H1 (cell line): ENCODE measurements around the gene POTEG. TPM values are rescaled to one million over a fixed set of nuclear protein-coding genes. Genes with fewer than 3 reads are reported as not detected.
"Not testable (repeated sequence)": the region's sequence is repeated elsewhere in the genome, so short reads cannot be mapped to it uniquely, and the experiment has no call there.

ENCODE experiments used
- CTCF ChIA-PET: fragments of 300-600 bp; sonication (Branson Sonifier 250); formaldehyde crosslinking; loops from one replicate; lab custom pipeline; 2021; ENCODE audit not compliant: partially characterized antibody; lab: Charles Lee
- POLR2A ChIA-PET: fragments of 300-600 bp; sonication (Branson Sonifier 250); formaldehyde crosslinking; loops from one replicate; lab custom pipeline; 2021; ENCODE audit warnings: inconsistent platforms; ENCODE audit not compliant: partially characterized antibody; lab: Charles Lee
- DNase-seq, 2 experiments: peaks; one replicate each; pipeline versions ENCODE4 v3.0.0 to v3.0.0-alpha.2; 2010 to 2022; ENCODE audit warnings: low spot score in 2 of 2, low read depth in 1 of 2, mixed read lengths in 1 of 2
- FAIRE-seq: peaks from 2 replicates; lab custom pipeline; 2011; peaks lifted over from hg19 to GRCh38; lab: Jason Lieb, UNC
- H2AFZ ChIP-seq: 2 replicates; pipeline ENCODE4 v1.8.1; 2012; ENCODE audit warnings: low read length, inconsistent platforms
- H2AK5ac ChIP-seq: 2 replicates; pipeline ENCODE4 v1.6.1; 2013; ENCODE audit warnings: low read depth, low read length
- H2BK120ac ChIP-seq: replicated peaks from 2 replicates; pipeline ENCODE3; 2013; ENCODE audit warnings: low read depth, low read length, inconsistent platforms
- H2BK12ac ChIP-seq: 2 replicates; pipeline ENCODE4 v1.6.1; 2013; ENCODE audit warnings: low read depth, low read length
- H2BK15ac ChIP-seq: 2 replicates; pipeline ENCODE4 v1.6.1; 2013; ENCODE audit warnings: low read length
- H2BK20ac ChIP-seq: 2 replicates; pipeline ENCODE4 v1.6.1; 2013; ENCODE audit warnings: low read length
- H2BK5ac ChIP-seq: 2 replicates; pipeline ENCODE4 v1.6.1; 2013; ENCODE audit warnings: low read depth, low read length
- H3K14ac ChIP-seq: 2 replicates; pipeline ENCODE4 v1.6.1; 2013; ENCODE audit warnings: inconsistent platforms; ENCODE audit not compliant: insufficient read length
- H3K18ac ChIP-seq: 2 replicates; pipeline ENCODE4 v1.6.1; 2013; ENCODE audit warnings: low read length; ENCODE audit errors: extremely low read depth
- H3K23ac ChIP-seq: 2 replicates; pipeline ENCODE4 v1.6.1; 2013; ENCODE audit warnings: inconsistent platforms; ENCODE audit not compliant: insufficient read length
- H3K23me2 ChIP-seq: 2 replicates; pipeline ENCODE4 v1.6.1; 2013; ENCODE audit warnings: low read depth, low read length
- H3K27ac ChIP-seq: 2 replicates; pipeline ENCODE4 v1.6.1; 2011; ENCODE audit warnings: low read depth, low read length, inconsistent platforms
- H3K27me3 ChIP-seq, 4 experiments: replicated peaks in 1 of 4; 1 replicate in 1 of 4; 2 replicates in 3 of 4; pipeline versions ENCODE4 v1.6.1 to v1.8.1; 2011 to 2013; ENCODE audit warnings: low read length in 3 of 4, mild to moderate bottlenecking in 3 of 4, inconsistent platforms in 2 of 4, mixed read lengths in 2 of 4, moderate library complexity in 1 of 4; ENCODE audit not compliant: control insufficient read depth in 3 of 4, insufficient read depth in 3 of 4; ENCODE audit errors: extremely low read depth in 1 of 4
- H3K36me3 ChIP-seq, 4 experiments: 2 replicates each; pipeline versions ENCODE4 v1.6.1 to v1.8.1; 2011 to 2013; ENCODE audit warnings: mild to moderate bottlenecking in 4 of 4, low read length in 3 of 4, moderate library complexity in 2 of 4, control low read depth in 1 of 4, inconsistent platforms in 1 of 4; ENCODE audit not compliant: insufficient read depth in 4 of 4, control insufficient read depth in 2 of 4
- H3K4ac ChIP-seq: replicated peaks from 2 replicates; pipeline ENCODE3; 2013; ENCODE audit warnings: low read length, low read depth, mixed read lengths, inconsistent platforms; ENCODE audit not compliant: insufficient read length
- H3K4me1 ChIP-seq, 4 experiments: replicated peaks in 1 of 4; 1 replicate in 1 of 4; 2 replicates in 3 of 4; pipeline versions ENCODE4 v1.6.1 to v1.8.1; 2011 to 2013; ENCODE audit warnings: low read length in 3 of 4, inconsistent platforms in 2 of 4, mixed read lengths in 1 of 4; ENCODE audit not compliant: insufficient read depth in 4 of 4, control insufficient read depth in 3 of 4
- H3K4me2 ChIP-seq, 2 experiments: 2 replicates each; pipeline versions ENCODE4 v1.6.1 to v1.8.1; 2011 to 2013; ENCODE audit warnings: low read depth in 2 of 2, low read length in 2 of 2, control low read depth in 1 of 2, inconsistent platforms in 1 of 2, mild to moderate bottlenecking in 1 of 2; ENCODE audit not compliant: insufficient read depth in 1 of 2
- H3K4me3 ChIP-seq, 4 experiments: fragments of 200-600, 300-600 bp in 1 of 4; sonication (generic), shearing (Covaris generic), sonication (Bioruptor Twin) in 1 of 4; 2 replicates each; pipeline versions ENCODE4 v1.5.1 to v1.8.1; 2011 to 2016; ENCODE audit warnings: low read length in 4 of 4, low read depth in 3 of 4, control low read depth in 2 of 4, inconsistent platforms in 2 of 4, mild to moderate bottlenecking in 2 of 4, mixed read lengths in 1 of 4, moderate library complexity in 1 of 4; ENCODE audit not compliant: insufficient read depth in 2 of 4; ENCODE audit errors: extremely low read depth in 1 of 4
- H3K56ac ChIP-seq: replicated peaks from 2 replicates; pipeline ENCODE3; 2013; ENCODE audit warnings: low read depth, mild to moderate bottlenecking, mixed read lengths, low read length, inconsistent platforms; ENCODE audit not compliant: insufficient read length
- H3K79me1 ChIP-seq: 2 replicates; pipeline ENCODE4 v1.6.1; 2013; ENCODE audit warnings: low read depth, low read length, control low read depth
- H3K79me2 ChIP-seq, 2 experiments: 2 replicates each; pipeline versions ENCODE4 v1.6.1 to v1.8.1; 2012 to 2013; ENCODE audit warnings: low read length in 2 of 2, mild to moderate bottlenecking in 2 of 2, inconsistent platforms in 1 of 2; ENCODE audit not compliant: insufficient read depth in 2 of 2, control insufficient read depth in 1 of 2
- H3K9ac ChIP-seq, 4 experiments: replicated peaks in 1 of 4; 1 replicate in 1 of 4; 2 replicates in 3 of 4; pipeline versions ENCODE4 v1.6.1 to v1.8.1; 2011 to 2013; ENCODE audit warnings: low read depth in 3 of 4, low read length in 3 of 4, control low read depth in 2 of 4, mild to moderate bottlenecking in 2 of 4, moderate library complexity in 2 of 4, inconsistent platforms in 1 of 4; ENCODE audit errors: extremely low read depth in 1 of 4
- H3K9me3 ChIP-seq, 2 experiments: 2 replicates each; pipeline versions ENCODE4 v1.6.1 to v1.8.1; 2012 to 2013; ENCODE audit warnings: mild to moderate bottlenecking in 2 of 2, moderate library complexity in 2 of 2, control low read depth in 1 of 2, inconsistent platforms in 1 of 2, low read depth in 1 of 2, low read length in 1 of 2, mixed read lengths in 1 of 2; ENCODE audit not compliant: insufficient read depth in 2 of 2
- H4K20me1 ChIP-seq, 2 experiments: replicated peaks in 1 of 2; 2 replicates each; pipeline versions ENCODE3 to v1.8.1; 2011 to 2013; ENCODE audit warnings: inconsistent platforms in 2 of 2, low read length in 2 of 2, mild to moderate bottlenecking in 1 of 2; ENCODE audit not compliant: insufficient read depth in 2 of 2, control insufficient read depth in 1 of 2
- H4K5ac ChIP-seq: 2 replicates; pipeline ENCODE4 v1.6.1; 2013; ENCODE audit warnings: low read length, low read depth, mixed read lengths, inconsistent platforms; ENCODE audit not compliant: insufficient read length
- H4K8ac ChIP-seq: 2 replicates; pipeline ENCODE4 v1.8.0; 2013; ENCODE audit warnings: mild to moderate bottlenecking, moderate library complexity, low read length, inconsistent platforms; ENCODE audit not compliant: insufficient read depth; ENCODE audit errors: extremely low read depth
- H4K91ac ChIP-seq: replicated peaks from 2 replicates; pipeline ENCODE3; 2013; ENCODE audit warnings: low read length, mixed read lengths, inconsistent platforms; ENCODE audit not compliant: insufficient read length
- WGBS, 2 experiments: shearing (Covaris generic) in 1 of 2; methylation state at CpG; one replicate each; pipeline versions ENCODE4 v1.1.6 to v1.1.7; 2013 to 2015; ENCODE audit warnings: low lambda C conversion rate in 2 of 2, mixed read lengths in 2 of 2, inconsistent platforms in 1 of 2, low coverage in 1 of 2, missing lambda C conversion rate in 1 of 2; ENCODE audit not compliant: insufficient replicate concordance in 2 of 2, insufficient coverage in 1 of 2, insufficient read length in 1 of 2; ENCODE audit errors: extremely low coverage in 1 of 2, missing lambda C conversion rate in 1 of 2; 5-methylcytosine and 5-hydroxymethylcytosine counted together
- polyA plus RNA-seq, 7 experiments: library from polyadenylated mRNA; depleted of rRNA in 3 of 7; stranded (reverse) in 5 of 7; unstranded in 2 of 7; fragments of >200 nt in 5 of 7; fragments of 200-250 nt in 2 of 7; gene quantifications; 1 replicate in 5 of 7; 2 replicates in 1 of 7; 4 replicates in 1 of 7; pipeline versions ENCODE4 v1.2.1 to v1.2.3, GENCODE V29; 2011 to 2013; ENCODE audit warnings: missing spikeins in 2 of 7, mixed read lengths in 2 of 7
- total RNA-seq: library from RNA; stranded (reverse); fragmentation: NEBNext Ultra II Directional; extraction: Animal tissue kit (Norgen Biotek cat#: 25700); gene quantifications from 2 replicates; pipeline ENCODE4 v1.2.1, GENCODE V29; 2021

POTEG gene
- total and polyA plus RNA-seq, 2 of the 8 experiments (the other 6 are each of a cell fraction or from before 2014, with no cell fraction given): not detected

- H2BK120ac ChIP-seq, H3K79me1 ChIP-seq, H3K4ac ChIP-seq, H3K4me1 ChIP-seq, H3K4me3 ChIP-seq, H3K56ac ChIP-seq, H3K23ac ChIP-seq, H3K27me3 ChIP-seq, CTCF ChIA-PET, H2AFZ ChIP-seq, H3K4me2 ChIP-seq, H3K27ac ChIP-seq, H2BK15ac ChIP-seq, POLR2A ChIA-PET, H3K23me2 ChIP-seq, H4K20me1 ChIP-seq, H2AK5ac ChIP-seq, H2BK5ac ChIP-seq, H3K9me3 ChIP-seq, H4K5ac ChIP-seq, H3K14ac ChIP-seq, H2BK12ac ChIP-seq, H4K91ac ChIP-seq, FAIRE-seq, H2BK20ac ChIP-seq, DNase-seq, H3K18ac ChIP-seq, H3K79me2 ChIP-seq, H3K36me3 ChIP-seq, H4K8ac ChIP-seq, H3K9ac ChIP-seq: not testable (repeated sequence)
- WGBS, 2 experiments: 100% methylated on average over 5 of the region's 18 CpGs; no CpG with 5 or more reads in 1 of the 2 experiments
Measured at GRCh38 chr14:19362323-19362722, 71.8 kb downstream of the POTEG start.

- H2BK15ac ChIP-seq, H3K27ac ChIP-seq, H3K9ac ChIP-seq, H3K4me2 ChIP-seq, CTCF ChIA-PET, H3K79me1 ChIP-seq, H3K9me3 ChIP-seq, H3K14ac ChIP-seq, H4K91ac ChIP-seq, H3K79me2 ChIP-seq, H2BK20ac ChIP-seq, H4K8ac ChIP-seq, H3K4me1 ChIP-seq, DNase-seq, POLR2A ChIA-PET, H3K36me3 ChIP-seq, H3K27me3 ChIP-seq, H3K4me3 ChIP-seq, H2BK12ac ChIP-seq, H2AK5ac ChIP-seq, H2AFZ ChIP-seq, H4K5ac ChIP-seq, FAIRE-seq, H2BK120ac ChIP-seq, H3K56ac ChIP-seq, H3K4ac ChIP-seq, H3K23ac ChIP-seq, H3K23me2 ChIP-seq, H2BK5ac ChIP-seq, H3K18ac ChIP-seq, H4K20me1 ChIP-seq: not testable (repeated sequence)
- no CpG with 5 or more reads among the region's 38 CpGs for WGBS, 2 experiments
Measured at GRCh38 chr14:19361636-19362253, 72.4 kb downstream of the POTEG start.
